ENCODE data around the gene KCNK15.

- TF ChIP-seq CTCF (IDR thresholded peaks at IDR 0.05) (no peak), POLR2A (IDR thresholded peaks at IDR 0.05) (no peak)
Observed at GRCh38 chr20:44705364-44706094, 40.1 kb upstream of the KCNK15 start.

Measured in testis (tissue), 2 donors.